HepG2 (cell line): ENCODE results near the gene KCNAB2.

Experiments used
- KDM5B ChIP-seq: sonication (generic); formaldehyde crosslinking; IDR thresholded peaks from 2 replicates; pipeline ENCODE4 v1.4.0; 2020; ENCODE audit warnings: missing genetic modification reagents, mild to moderate bottlenecking, borderline replicate concordance
- SALL1 ChIP-seq: sonication (generic); formaldehyde crosslinking; IDR thresholded peaks from 2 replicates; pipeline ENCODE4 v1.8.0; 2022; ENCODE audit warnings: mild to moderate bottlenecking, missing genetic modification reagents
- ZNF225 ChIP-seq: sonication (generic); formaldehyde crosslinking; IDR thresholded peaks from 2 replicates; pipeline ENCODE4 v1.4.0; 2020; ENCODE audit warnings: mild to moderate bottlenecking, missing genetic modification reagents
- ZNF781 ChIP-seq: sonication (generic); formaldehyde crosslinking; IDR thresholded peaks from 2 replicates; pipeline ENCODE4 v1.5.1; 2020; ENCODE audit warnings: borderline replicate concordance, mild to moderate bottlenecking, missing genetic modification reagents; ENCODE audit errors: not compliant biosample characterization

- TF ChIP-seq KDM5B (CRISPR knock-in tag) (no peak), ZNF781 (CRISPR knock-in tag) (no peak), SALL1 (CRISPR knock-in tag) (no peak), ZNF225 (CRISPR knock-in tag) (no peak)
Measured at GRCh38 chr1:6103854-6104530, 58.3 kb downstream of the KCNAB2 start.
